GM20000 (cell line): ENCODE measurements around the gene POLDIP3.

ENCODE experiments used
- DNase-seq: peaks from one replicate; pipeline ENCODE4 v3.0.0; 2012; ENCODE audit warnings: low spot score
- CTCF ChIP-seq: IDR thresholded peaks from 2 replicates; pipeline ENCODE4 v1.5.1; 2012; ENCODE audit warnings: mild to moderate bottlenecking, control low read depth; ENCODE audit errors: extremely low read depth, missing control alignments

The POLDIP3 gene

GRCh38 chr22:42637555-42637954, 22.9 kb upstream of the POLDIP3 start:
- no peak for TF ChIP-seq CTCF
- no peak for DNase-seq

DNA sequence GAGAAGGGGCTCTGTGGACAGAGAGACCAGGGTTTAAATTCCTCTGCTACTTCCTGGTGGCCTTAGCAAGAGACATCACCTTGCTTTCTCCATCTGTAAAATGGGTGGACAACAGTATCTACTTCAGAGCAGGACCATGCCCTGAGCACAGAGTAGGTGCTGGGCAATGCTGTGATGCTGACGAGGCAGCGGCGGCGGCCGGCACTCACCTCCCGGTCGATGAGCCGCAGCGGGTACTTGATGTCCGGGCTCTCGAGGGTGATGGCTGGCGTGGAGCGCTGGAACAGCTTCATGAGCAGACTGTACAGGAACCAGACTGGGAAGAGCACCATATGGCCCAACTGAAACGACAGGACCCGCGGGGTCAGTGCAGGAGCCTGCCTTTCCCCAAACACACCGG, 21.8 kb upstream of the POLDIP3 start:
- TF ChIP-seq CTCF: no peak
- no peak for DNase-seq

GRCh38 chr22:42635531-42635930, 20.8 kb upstream of the POLDIP3 start:
- no peak for TF ChIP-seq CTCF
- no peak for DNase-seq

DNA sequence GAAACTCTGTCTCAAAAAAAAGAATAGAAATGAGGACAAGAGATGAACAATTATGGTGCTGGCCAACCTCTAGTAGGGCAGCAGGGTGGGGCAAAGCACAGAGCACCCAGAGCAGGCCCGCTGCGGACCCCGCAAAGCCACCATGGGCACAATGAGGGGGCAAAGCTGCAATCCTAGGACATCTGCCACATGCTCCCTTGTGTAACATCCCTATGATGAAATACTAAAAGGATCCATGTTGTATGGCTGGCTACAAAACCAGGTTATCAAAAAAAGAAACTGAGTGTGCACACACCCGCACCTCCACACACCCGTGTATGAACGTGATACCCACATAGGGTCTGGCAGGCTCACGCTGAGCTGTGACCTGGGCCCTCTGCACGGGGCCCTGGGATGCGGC, 18.3 kb upstream of the POLDIP3 start:
- no peak for DNase-seq
- no peak for TF ChIP-seq CTCF

DNA sequence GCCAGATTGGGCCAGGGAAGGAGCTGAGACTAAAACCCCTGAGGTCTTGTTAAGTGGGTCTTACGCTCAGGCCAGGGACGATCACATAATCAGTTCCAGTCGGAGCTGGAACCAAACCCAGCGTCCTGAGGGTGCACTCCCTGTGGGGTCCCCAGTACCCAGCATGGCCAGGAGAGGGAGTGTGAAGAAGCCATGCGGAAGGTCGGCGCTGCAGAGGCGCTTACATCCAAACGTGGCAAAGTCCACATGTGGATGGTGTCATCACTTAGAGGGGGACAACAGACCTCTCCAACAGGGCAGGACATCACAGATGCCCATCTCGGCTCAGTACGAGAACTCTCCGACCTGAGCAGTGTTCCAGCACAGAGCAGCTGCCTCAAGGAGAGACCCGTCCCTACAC, 17.4 kb upstream of the POLDIP3 start:
- DNase-seq: no peak
- TF ChIP-seq CTCF: no peak

- DNase-seq: no peak
- TF ChIP-seq CTCF: no peak
Observed at GRCh38 chr22:42630901-42631602, 16.4 kb upstream of the POLDIP3 start.

DNA sequence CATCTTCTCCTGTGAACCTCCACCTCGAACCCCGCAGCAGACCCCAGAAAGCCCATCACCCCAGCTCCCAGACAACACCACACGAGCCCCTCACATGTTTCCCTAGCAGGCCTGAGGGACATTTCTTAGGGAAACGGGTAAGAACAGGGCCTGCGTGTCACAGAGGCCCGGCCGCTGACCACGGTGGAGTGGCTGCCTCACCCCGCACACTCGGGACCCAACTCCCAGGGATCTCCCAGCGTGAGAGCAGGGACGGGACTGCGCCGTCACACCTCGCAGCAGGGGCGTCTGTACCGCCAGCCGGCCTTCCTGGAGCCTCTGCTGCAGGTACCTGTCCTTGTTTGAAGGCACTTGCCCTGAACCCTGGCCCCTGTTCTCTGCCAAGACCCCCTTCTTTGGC, 15.5 kb upstream of the POLDIP3 start:
- no peak for DNase-seq
- TF ChIP-seq CTCF: no peak
